ENCODE data around the gene GINS2. TPM values are rescaled to one million over a fixed set of nuclear protein-coding genes. Genes with fewer than 3 reads are reported as not detected.

The GINS2 gene
- total RNA-seq, 1 donor from 2014 or later = 2.6 TPM

DNA sequence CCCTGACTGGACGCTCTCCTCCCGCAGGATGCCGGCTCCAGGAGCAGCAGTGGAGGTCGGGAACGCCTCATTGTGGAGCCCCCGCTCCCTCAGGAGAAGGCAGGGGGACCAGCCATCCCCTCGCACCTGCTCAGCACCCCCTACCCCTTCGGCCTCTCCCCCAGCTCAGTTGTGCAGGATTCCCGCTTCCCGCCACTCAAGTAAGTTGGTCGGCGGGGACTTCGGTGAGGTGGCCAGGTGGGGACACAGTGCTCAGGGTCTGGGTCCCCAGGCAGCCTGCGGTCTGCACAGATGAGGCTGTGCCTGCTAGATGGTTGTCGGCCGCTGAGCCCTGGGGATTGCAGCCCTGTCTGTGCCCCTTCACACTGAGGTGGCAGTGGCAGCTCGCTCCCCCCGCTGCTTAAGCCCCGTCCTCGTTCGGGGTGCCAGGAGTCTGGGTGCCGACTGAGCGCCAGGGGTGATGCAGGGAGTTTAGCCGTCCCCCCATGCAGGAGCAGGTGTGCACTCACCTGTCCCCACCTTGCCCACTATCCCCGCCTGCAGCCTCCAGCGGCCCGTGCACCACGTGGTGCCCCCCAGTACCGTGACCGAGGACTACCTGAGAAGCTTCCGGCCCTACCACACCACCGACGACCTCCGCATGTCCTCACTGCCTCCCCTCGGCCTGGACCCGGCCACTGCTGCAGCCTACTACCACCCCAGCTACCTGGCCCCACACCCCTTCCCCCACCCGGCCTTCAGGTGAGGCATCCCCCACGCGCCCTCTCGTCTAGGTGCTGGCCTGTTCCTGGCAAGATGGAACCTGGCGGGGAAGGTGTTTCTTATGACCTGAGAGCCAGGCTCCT lies 34.3 kb downstream of the GINS2 start:
- DNase-seq (ENCODE audit: low spot score) = no peak

- no peak for DNase-seq (ENCODE audit: low spot score)
These were observed 35.4 kb downstream of the GINS2 start for GRCh38 chr16:85653290-85653891.

- peak; percentile 61 for DNase-seq (ENCODE audit: low spot score)
These were observed 36.1 kb downstream of the GINS2 start for GRCh38 chr16:85652431-85653221.

DNA sequence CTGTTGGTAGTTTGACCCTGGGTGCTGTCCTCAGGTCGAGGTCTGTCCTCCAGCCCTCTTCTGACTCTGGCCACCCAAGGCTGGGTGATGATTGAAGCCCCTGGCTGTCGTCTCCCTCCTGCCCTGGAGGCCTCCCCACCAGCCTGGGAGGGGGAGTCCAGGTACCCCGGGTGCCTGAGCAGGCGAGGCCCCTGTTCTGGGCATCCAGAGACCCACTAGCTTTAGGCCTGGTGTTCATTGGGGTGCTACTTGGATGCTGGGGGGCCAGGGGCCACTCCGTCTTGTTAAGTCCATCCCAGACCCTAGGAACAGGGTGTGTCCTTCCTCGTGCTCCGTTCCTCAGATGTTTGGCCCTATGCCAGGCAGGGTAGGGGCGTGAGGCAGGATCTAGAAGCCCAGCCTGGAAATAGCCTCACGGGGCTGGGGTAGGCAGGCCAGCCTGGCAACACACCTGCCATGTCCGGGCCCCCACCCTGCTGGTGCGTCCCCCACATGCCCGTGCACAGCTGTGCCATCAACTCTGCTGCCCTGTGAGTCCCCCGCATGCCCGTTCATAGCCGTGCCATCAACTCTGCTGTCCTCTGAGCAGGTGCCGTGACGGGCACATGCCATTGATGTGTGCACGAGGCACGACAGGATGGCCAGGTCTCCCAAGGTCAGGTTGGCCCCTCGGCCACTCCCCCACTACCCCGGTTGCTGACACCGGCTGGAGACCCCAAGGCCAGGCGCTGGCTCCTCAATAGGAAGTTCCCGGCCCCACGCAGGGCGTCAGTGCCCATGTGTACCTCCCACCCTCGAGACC lies 36.9 kb downstream of the GINS2 start:
- no peak for DNase-seq (ENCODE audit: low spot score)

GRCh38 chr16:85650844-85651628 lies 37.7 kb downstream of the GINS2 start:
- no peak for DNase-seq (ENCODE audit: low spot score)

GRCh38 chr16:85650135-85650843 lies 38.5 kb downstream of the GINS2 start:
- DNase-seq (ENCODE audit: low spot score) = no peak

GRCh38 chr16:85649411-85650134 lies 39.2 kb downstream of the GINS2 start:
- no peak for DNase-seq (ENCODE audit: low spot score)

DNA sequence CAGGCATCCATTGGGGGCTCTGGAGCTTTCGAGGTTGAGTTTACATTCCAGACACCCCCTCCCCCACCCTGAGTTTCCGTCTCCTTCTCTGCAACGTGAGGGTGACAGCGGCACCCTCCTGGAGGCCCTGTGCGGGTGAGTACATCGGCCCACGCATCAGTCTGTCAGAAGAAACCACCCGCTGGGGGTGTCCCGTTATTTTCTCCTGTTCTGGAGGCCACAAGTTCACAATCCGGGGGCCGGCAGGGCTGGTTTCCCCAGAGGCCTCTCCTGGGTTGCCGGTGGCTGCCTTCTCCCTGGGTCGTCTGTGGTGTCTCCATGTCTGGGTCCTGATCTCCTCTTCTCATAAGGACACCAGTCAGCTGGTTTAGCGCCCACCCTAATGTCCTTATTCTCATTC lies 39.9 kb downstream of the GINS2 start:
- no peak for DNase-seq (ENCODE audit: low spot score)

DNA sequence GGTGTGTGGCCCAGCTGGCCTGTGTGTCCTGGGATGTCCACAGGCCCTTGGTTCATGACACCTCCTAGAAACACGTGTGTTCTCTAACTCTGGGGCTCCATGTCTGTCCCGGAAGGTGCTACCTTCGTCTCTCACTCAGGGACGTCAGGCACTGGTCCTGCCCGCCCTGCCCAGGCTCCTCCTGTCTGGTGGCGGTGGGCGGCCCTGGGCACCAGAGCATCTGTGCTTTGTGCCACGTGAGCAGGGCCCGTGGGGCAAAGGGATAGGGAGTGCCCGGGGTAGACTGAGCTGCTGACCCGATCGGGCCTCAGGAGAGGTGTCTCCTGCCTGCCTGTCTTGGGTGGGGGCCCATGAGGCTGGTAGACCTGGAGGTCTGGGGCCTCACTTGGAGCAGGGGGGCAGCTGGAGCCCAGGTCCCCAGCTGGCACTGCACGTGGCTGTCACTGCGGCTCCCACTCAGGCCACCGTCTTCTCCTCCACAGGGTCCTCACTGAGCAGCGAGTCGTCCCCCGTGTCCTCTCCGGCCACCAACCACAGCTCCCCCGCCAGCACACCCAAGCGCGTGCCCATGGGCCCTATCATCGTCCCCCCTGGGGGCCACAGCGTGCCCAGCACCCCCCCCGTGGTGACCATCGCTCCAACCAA lies 40.6 kb downstream of the GINS2 start:
- DNase-seq (ENCODE audit: low spot score) = no peak

DNA sequence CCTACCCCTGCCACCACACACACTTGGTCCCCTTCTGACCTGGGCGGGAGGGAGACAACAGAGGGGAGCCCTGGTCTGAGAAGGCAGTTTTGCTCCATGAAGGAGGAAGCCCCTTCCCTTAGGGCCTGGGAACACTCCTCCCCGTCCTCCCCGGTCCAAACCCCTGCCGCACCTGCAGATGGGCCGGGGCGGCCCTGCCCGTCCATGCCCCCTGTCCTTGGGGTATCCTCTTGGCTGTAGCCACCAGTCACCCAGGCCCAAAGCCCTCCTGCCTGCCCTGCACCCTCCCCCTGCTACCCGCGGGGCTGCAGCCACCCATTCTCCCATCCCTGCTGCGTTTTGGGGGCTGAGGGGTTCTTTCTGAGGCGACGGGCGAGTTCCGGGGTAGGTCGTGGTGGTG lies 41.8 kb downstream of the GINS2 start:
- no peak for DNase-seq (ENCODE audit: low spot score)

GRCh38 chr16:85646358-85646907 lies 42.3 kb downstream of the GINS2 start:
- no peak for DNase-seq (ENCODE audit: low spot score)

DNA sequence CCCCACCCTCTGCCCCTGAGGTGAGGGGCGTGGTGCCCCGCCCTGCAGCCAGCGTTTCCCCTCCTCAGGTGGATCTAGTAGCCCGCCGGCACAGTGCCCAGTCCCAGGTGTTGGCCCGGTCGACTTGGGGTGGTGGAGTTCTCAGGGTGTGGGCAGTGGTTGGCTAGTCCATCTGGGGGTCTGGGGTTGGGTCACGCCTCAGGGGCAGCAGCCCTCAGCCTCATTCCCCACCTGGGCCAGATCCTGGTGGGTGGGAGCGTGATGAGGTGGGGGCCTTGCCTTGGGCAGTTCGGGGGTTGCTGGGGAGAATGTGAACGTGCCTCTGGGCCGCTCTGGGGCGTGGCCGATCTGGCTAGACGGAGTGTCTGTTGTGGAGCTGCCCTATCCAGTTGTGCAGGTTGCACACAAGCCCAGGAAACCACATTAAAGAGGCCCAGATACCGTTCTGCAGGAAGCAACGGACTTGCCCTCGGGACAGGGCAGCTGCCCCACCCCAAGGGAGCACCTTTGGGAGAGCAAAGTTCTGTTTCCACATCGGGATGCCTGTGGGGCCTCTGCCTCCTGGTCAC lies 43.6 kb downstream of the GINS2 start:
- no peak for DNase-seq (ENCODE audit: low spot score)

GRCh38 chr16:85644093-85644712 lies 44.6 kb downstream of the GINS2 start:
- no peak for DNase-seq (ENCODE audit: low spot score)

GRCh38 chr16:85643631-85644030 lies 45.1 kb downstream of the GINS2 start:
- no peak for DNase-seq (ENCODE audit: low spot score)

DNA sequence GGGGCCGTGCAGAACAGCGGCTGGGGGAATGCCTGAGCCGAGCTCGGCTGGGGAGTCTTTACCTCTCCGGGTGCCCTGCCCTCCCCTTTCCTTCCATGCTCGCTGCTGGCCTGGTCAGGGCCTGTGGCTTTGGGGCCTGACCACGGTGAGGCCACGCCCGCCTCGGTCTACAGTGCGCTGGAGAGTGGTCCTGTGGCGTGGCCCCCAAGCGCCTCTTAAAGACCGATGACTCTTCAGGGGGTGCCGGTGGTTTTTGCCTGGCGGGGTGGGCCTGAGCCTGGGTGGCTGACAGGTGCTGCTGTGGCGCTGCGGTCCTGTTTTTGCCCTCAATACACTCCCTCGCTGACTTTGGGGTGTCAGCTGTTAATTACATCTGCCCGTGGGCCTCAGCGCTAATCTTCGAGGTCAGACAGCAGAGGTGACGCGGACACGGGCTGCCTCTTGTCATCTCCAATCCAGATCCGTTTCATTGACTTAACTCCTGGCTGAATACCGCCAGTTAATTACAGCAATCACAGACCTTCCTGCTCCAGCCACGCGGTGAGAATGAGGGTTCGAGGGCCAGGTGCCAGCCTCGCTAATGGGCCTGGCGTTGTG lies 45.9 kb downstream of the GINS2 start:
- no peak for DNase-seq (ENCODE audit: low spot score)

DNA sequence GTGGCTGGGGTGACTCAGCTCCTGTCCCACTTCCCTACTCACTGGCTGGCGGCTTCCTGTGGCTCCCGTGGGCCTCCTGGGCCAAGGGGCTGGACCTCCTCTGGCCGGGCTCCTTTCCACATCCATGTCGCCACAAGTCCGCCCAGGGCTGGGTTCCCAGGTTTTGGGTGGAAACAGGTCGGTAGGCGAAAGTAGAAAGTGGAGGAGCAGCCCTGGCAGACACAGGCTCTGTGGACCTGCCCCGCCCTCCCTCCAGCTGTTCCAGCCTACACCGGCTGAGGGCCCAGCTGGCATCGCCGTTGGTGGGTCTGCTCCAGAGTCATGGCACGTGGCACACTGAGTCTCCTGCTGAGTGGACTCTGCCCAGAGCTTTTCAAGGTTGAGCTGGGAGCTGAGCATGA lies 47.0 kb downstream of the GINS2 start:
- DNase-seq (ENCODE audit: low spot score) = no peak

GRCh38 chr16:85641305-85641704 lies 47.4 kb downstream of the GINS2 start:
- DNase-seq (ENCODE audit: low spot score) = no peak

DNA sequence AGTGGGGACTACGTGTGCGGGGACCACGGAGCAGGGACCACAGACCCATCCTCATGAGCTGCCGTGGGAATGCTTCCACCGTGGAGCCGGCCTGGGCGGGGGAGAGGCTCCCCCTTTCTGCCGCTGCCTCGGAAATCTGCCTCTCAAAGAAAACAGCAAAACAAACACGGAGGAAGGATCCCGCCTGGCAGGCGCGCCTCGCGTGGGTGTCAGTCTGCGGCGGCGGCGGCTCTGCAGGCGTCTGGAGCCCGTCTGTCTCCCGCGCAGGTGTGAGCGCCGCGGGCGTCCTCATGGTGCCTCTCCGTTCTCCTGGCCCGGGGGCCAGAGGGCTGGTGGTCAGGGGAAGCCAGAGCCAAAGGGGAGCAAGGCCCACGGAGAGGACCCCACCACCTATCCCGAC lies 48.2 kb downstream of the GINS2 start:
- DNase-seq (ENCODE audit: low spot score) = no peak
